Measurements from ENCODE around the gene CCDC57.
"Not testable (repeated sequence)": the region's sequence is repeated elsewhere in the genome, so short reads cannot be mapped to it uniquely, and the experiment has no call there.

CCDC57 gene

DNA sequence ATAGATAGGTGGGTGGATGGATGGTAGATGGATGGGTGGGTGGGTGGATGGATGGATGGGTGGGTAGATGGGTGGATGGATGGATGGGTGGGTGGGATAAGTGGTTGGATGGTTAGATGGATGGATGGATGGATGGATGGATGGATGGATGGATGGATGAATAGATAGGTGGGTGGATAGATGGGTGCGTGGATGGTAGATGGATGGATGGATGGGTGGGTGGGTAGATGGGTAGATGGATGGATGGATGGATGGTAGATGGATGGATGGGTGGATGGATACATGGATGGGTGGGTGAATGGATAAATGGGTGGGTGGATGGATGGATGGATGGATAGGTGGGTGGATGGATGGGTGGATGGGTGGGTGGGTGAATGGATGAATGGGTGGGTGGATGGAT is 64.6 kb downstream of the CCDC57 start:
- Histone ChIP-seq H3K79me2 (ENCODE audit: control insufficient read depth, insufficient read depth, low read length, unreplicated experiment) (no peaks in the 10 kb centered on the region), H3K4me3 (ENCODE audit: low read depth, low read length) (no peak overlapping the region), H2AFZ (ENCODE audit: low read length, unreplicated experiment) (no peak overlapping the region), H3K27ac (ENCODE audit: low read depth, low read length) (no peak overlapping the region), H3K27me3 (ENCODE audit: insufficient read depth, low read length) (no peaks in the 10 kb centered on the region), H3K4me1 (ENCODE audit: control insufficient read depth, insufficient read depth, low read length, unreplicated experiment) (no peaks in the 10 kb centered on the region), H3K36me3 (ENCODE audit: insufficient read depth, low read length) (no peaks in the 10 kb centered on the region)

DNA sequence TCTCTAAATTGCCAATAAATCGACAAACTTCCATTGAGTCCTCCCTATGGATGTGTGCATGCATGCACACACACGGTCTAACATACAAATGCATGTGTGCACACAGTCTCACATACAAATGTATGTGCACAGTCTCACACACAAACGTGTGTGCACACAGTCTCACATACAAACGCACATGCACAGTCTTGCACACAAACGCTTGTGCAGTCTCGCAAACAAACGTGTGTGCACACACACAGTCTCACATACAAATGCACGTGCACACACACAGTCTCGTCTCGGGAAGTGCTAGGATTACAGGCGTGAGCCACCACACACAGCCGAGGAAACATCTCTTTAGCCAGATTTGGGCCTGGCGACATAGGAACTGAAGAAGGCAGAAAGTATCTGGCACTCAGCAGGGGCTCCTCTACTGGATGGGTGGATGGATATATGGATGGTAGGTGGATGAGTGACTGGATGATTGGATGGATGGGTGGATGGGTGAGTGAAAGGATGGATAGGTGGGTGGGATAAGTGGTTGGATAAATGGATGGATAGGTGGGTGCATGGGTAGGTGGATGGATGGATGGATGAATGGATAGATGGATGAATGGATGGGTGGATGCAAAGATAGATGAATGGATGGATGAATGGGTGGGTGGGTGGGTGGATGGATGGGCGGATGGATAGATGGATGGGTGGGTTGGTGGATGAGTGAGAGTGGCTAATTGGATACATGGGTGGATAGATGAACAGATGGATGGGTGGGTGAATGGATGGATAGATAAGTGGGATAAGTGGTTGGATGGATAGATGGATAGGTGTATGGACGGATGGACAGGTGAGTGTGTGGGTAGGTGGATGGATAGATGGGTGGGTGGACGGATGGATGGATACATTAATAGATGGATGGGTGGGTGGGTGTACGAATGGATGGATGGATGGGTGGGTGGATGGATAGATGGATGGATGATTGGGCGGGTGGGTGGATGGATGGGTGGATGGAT is 65.7 kb downstream of the CCDC57 start:
- Histone ChIP-seq H3K36me3 (ENCODE audit: insufficient read depth, low read length) (no peaks in the 10 kb centered on the region), H3K27me3 (ENCODE audit: insufficient read depth, low read length) (no peaks in the 10 kb centered on the region)

DNA sequence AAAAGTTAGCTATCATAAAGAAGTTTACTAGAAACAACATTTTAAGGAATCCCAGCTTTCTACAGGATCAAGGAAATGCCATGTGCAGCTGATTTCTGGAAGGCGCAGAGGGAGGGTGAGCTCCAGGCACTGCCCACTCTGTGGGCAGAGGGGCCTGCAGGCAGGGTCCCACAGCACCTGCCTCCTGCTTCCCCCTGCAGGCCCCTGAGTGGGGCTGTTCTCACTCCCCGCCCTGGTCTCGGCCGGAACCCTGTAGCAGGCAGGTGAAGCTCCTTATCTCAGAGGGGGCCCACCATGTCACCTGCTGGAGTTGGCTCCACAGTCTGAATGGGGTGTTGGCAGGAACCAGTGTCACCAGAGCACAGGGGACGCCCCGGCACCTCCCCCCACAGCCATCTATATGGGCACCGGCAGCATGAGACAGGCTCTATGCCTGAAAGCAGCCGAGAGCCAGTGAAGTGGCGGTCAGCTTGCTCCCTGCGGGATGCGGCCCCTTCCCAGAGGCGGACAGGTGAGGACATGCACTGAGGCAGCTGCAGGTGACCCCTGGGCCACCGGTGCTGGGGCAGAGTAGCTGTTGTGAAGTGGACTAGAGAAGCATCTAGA is 67.0 kb downstream of the CCDC57 start:
- no peaks in the 10 kb centered on the region for H3K79me2 ChIP-seq (ENCODE audit: control insufficient read depth, insufficient read depth, low read length, unreplicated experiment)
- H3K36me3 ChIP-seq (ENCODE audit: insufficient read depth, low read length): no peaks in the 10 kb centered on the region
- H3K4me1 ChIP-seq (ENCODE audit: control insufficient read depth, insufficient read depth, low read length, unreplicated experiment): no peaks in the 10 kb centered on the region
- no peaks in the 10 kb centered on the region for H3K27me3 ChIP-seq (ENCODE audit: insufficient read depth, low read length)
- no peak overlapping the region for H3K27ac ChIP-seq (ENCODE audit: low read depth, low read length)
- H3K4me3 ChIP-seq (ENCODE audit: low read depth, low read length): no peak overlapping the region
- H2AFZ ChIP-seq (ENCODE audit: low read length, unreplicated experiment): no peak overlapping the region

More for the DNA sequence above, 65.7 kb downstream of the CCDC57 start:
- H3K79me2 ChIP-seq (ENCODE audit: control insufficient read depth, insufficient read depth, low read length, unreplicated experiment): no peaks in the 10 kb centered on the region
- no peak overlapping the region for H3K4me3 ChIP-seq (ENCODE audit: low read depth, low read length)
- no peak overlapping the region for H3K27ac ChIP-seq (ENCODE audit: low read depth, low read length)
- H3K4me1 ChIP-seq (ENCODE audit: control insufficient read depth, insufficient read depth, low read length, unreplicated experiment): no peaks in the 10 kb centered on the region
- H2AFZ ChIP-seq (ENCODE audit: low read length, unreplicated experiment): no peak overlapping the region

DNA sequence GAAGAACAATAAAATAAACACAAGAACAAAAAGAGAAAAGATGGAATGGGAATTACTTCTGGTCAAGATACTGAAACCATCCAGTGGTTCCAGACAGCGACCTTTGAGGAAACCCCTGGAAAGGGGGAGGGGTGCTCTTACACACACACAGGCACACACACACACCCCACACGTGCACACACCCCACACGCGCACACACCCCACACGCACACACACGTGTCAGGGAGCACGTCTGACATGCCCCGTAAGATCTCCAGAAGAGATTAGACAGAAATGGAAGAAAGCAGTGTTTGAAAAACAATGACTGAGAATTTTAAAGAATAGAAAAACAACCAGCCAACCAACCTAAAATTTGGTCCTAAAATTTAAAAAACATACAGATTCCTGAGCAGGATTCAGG is 69.3 kb downstream of the CCDC57 start:
- Histone ChIP-seq H3K79me2 (ENCODE audit: control insufficient read depth, insufficient read depth, low read length, unreplicated experiment) (no peaks in the 10 kb centered on the region), H2AFZ (ENCODE audit: low read length, unreplicated experiment) (no peak overlapping the region), H3K4me3 (ENCODE audit: low read depth, low read length) (no peak overlapping the region), H3K36me3 (ENCODE audit: insufficient read depth, low read length) (no peaks in the 10 kb centered on the region), H3K4me1 (ENCODE audit: control insufficient read depth, insufficient read depth, low read length, unreplicated experiment) (no peaks in the 10 kb centered on the region), H3K27ac (ENCODE audit: low read depth, low read length) (no peak overlapping the region), H3K27me3 (ENCODE audit: insufficient read depth, low read length) (no peaks in the 10 kb centered on the region)

DNA sequence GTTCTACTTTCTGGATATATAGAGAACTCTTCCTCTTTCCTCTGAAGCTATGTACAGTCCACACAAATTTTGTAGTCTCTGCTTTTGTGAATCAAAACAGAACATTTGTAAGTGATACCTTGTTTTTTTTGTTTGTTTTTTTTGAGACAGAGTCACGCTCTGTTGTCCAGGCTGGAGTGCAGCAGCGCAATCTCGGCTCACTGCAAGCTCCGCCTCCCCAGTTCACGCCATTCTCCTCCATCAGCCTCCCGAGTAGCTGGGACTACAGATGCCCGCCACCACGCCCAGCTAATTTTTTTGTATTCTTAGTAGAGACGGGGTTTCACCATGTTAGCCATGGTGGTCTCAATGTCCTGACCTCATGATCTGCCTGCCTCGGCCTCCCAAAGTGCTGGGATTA is 72.7 kb downstream of the CCDC57 start:
- H3K4me3 ChIP-seq (ENCODE audit: low read depth, low read length); H3K27me3 ChIP-seq (ENCODE audit: insufficient read depth, low read length); H2AFZ ChIP-seq (ENCODE audit: low read length, unreplicated experiment); H3K36me3 ChIP-seq (ENCODE audit: insufficient read depth, low read length); H3K4me1 ChIP-seq (ENCODE audit: control insufficient read depth, insufficient read depth, low read length, unreplicated experiment); H3K79me2 ChIP-seq (ENCODE audit: control insufficient read depth, insufficient read depth, low read length, unreplicated experiment); H3K27ac ChIP-seq (ENCODE audit: low read depth, low read length): not testable (repeated sequence)

DNA sequence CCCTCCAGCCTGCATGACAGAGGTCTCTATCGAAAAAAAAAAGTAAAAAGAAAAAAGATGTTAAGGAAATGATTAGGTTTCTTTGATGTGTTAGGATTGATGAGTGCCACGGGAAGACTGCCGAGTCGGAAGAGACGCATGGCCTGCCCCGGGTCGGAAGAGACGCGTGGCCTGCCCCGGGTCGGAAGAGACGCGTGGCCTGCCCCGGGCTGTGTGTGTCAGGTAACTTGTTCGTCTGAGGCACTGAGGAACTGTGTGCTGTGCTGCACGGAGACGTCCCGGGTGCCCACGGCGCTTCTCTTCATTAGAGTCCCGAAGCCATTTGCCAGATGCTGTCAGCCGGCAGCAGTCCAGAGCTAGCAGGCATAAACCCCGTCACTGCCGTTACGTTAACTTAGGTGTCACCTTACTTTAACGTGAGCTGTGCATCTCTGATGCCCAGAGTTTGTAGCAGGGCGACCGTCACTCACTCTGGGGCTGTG is 74.1 kb downstream of the CCDC57 start:
- no peak overlapping the region for H3K27ac ChIP-seq (ENCODE audit: low read depth, low read length)
- H3K36me3 ChIP-seq (ENCODE audit: insufficient read depth, low read length): no peaks in the 10 kb centered on the region

DNA sequence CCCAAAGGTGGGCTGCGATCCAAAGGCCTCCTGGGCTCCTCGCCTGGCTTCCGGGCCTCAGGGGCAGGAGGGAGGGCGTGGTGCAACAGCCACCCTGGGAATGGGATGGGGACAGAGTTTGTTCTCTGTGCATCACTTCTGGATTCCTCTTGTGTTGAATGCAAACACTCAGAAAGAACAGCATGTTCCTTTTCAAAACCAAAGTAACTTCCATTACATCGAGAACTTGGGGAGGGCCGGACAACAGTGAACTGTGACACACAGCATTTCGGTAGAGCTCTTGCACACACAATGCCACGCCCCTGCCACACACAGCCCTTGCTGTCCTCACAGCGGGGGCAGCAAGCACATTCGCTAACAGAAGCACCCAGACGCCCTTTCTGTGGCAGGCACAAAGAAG is 78.5 kb downstream of the CCDC57 start:
- H3K4me3 ChIP-seq (ENCODE audit: low read depth, low read length): no peak overlapping the region
- H3K4me1 ChIP-seq (ENCODE audit: control insufficient read depth, insufficient read depth, low read length, unreplicated experiment): peaks cover 6% of the 10 kb centered on the region
- no peaks in the 10 kb centered on the region for H3K36me3 ChIP-seq (ENCODE audit: insufficient read depth, low read length)
- H2AFZ ChIP-seq (ENCODE audit: low read length, unreplicated experiment): no peak overlapping the region
- peak overlapping the region; percentile 50 for H3K27ac ChIP-seq (ENCODE audit: low read depth, low read length)
- no peaks in the 10 kb centered on the region for H3K27me3 ChIP-seq (ENCODE audit: insufficient read depth, low read length)
- no peaks in the 10 kb centered on the region for H3K79me2 ChIP-seq (ENCODE audit: control insufficient read depth, insufficient read depth, low read length, unreplicated experiment)

More for the DNA sequence above, 74.1 kb downstream of the CCDC57 start:
- Histone ChIP-seq H3K4me3 (ENCODE audit: low read depth, low read length) (no peak overlapping the region), H3K79me2 (ENCODE audit: control insufficient read depth, insufficient read depth, low read length, unreplicated experiment) (no peaks in the 10 kb centered on the region), H3K4me1 (ENCODE audit: control insufficient read depth, insufficient read depth, low read length, unreplicated experiment) (peaks cover 6% of the 10 kb centered on the region), H3K27me3 (ENCODE audit: insufficient read depth, low read length) (no peaks in the 10 kb centered on the region), H2AFZ (ENCODE audit: low read length, unreplicated experiment) (no peak overlapping the region)

DNA sequence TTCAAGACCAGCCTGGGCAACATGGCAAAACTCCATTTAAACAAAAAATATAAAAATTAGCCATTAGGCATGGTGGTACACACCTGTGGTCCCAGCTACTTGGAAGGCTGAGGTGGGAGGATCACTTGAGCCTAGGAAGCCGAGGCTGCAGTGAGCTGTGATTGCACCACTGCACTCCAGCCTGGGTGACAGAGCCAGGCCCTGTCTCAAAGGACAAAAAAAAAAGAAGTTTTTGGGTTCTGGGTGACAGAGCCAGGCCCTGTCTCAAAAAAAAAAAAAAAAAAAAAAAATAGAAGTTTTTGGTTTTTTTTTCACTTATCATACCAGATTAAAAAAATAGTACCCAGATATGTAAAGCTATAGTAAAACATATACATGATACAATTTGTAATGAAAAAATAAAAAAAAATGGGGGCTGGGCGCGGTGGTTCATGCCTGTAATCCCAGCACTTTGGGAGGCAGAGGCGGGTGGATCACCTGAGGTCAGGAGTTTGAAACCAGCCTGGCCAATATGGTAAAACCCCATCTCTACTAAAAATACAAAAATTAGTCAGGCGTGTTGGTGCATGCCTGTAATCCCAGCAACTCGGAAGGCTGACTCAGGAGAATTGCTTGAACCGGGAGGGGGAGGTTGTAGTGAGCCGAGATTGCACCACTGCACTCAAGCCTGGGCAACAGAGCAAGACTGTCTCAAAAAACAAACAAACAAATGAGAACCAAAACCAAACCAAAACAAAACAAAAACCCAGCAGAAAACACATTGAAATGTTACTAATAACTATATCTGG is 79.3 kb downstream of the CCDC57 start:
- H3K36me3 ChIP-seq (ENCODE audit: insufficient read depth, low read length); H3K27me3 ChIP-seq (ENCODE audit: insufficient read depth, low read length); H3K79me2 ChIP-seq (ENCODE audit: control insufficient read depth, insufficient read depth, low read length, unreplicated experiment); H3K4me1 ChIP-seq (ENCODE audit: control insufficient read depth, insufficient read depth, low read length, unreplicated experiment); H3K4me3 ChIP-seq (ENCODE audit: low read depth, low read length); H2AFZ ChIP-seq (ENCODE audit: low read length, unreplicated experiment): not testable (repeated sequence)
- peak overlapping the region; percentile 50 for H3K27ac ChIP-seq (ENCODE audit: low read depth, low read length)

DNA sequence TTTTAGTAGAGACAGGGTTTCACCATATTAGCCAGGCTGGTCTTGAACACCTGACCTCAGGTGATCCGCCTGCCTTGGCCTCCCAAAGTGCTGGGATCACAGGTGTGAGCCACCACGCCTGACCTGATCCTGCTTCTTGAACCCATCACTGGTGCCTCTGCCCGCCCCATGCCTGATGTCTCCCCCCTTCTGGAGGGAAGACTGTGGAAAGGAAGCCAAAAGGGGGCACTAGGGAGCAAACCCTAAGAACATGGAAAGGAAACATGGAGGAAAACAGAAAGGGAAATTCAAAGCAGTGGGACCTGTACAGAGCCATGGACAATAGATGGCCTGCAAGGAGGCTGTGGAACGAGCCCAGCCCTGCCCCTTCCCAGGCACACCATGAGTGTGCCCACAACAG is 83.5 kb downstream of the CCDC57 start:
- Histone ChIP-seq H3K27ac (ENCODE audit: low read depth, low read length) (no peak overlapping the region), H3K79me2 (ENCODE audit: control insufficient read depth, insufficient read depth, low read length, unreplicated experiment) (no peaks in the 10 kb centered on the region), H3K4me1 (ENCODE audit: control insufficient read depth, insufficient read depth, low read length, unreplicated experiment) (peaks cover 5% of the 10 kb centered on the region), H3K27me3 (ENCODE audit: insufficient read depth, low read length) (no peaks in the 10 kb centered on the region), H3K36me3 (ENCODE audit: insufficient read depth, low read length) (no peaks in the 10 kb centered on the region), H3K4me3 (ENCODE audit: low read depth, low read length) (no peak overlapping the region), H2AFZ (ENCODE audit: low read length, unreplicated experiment) (no peak overlapping the region)

DNA sequence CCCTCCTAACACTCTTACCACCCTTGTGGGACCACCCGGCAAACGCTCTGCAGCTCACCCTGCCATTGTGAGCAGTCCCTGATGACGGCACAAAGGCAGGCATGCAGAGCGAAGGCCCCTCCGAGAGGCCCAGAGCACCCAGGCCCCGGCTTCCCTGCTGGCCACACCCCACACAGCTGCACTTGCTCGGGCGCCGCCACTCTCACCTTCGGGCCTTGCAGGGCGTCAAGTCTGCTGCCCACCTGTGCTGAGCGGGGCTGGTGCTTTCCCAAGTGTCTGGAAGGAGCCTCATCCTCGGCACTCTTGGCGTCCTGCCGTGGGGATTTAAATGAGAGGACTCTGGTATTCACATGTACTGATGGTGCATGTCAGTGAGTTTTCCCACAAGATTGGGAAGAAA is 84.4 kb downstream of the CCDC57 start:
- Histone ChIP-seq H2AFZ (ENCODE audit: low read length, unreplicated experiment) (no peak overlapping the region), H3K36me3 (ENCODE audit: insufficient read depth, low read length) (no peaks in the 10 kb centered on the region), H3K4me1 (ENCODE audit: control insufficient read depth, insufficient read depth, low read length, unreplicated experiment) (no peaks in the 10 kb centered on the region), H3K27ac (ENCODE audit: low read depth, low read length) (no peak overlapping the region), H3K79me2 (ENCODE audit: control insufficient read depth, insufficient read depth, low read length, unreplicated experiment) (no peaks in the 10 kb centered on the region), H3K4me3 (ENCODE audit: low read depth, low read length) (no peak overlapping the region), H3K27me3 (ENCODE audit: insufficient read depth, low read length) (no peaks in the 10 kb centered on the region)

Data from ACC112 (cell line).